ENCODE measurements around the gene SLC25A20. TPM values are rescaled to one million over a fixed set of nuclear protein-coding genes. Genes with fewer than 3 reads are reported as not detected.

The SLC25A20 gene
- total and polyA plus RNA-seq, 8 donors: 12.2 to 24.7 (median 13.7) TPM

DNA sequence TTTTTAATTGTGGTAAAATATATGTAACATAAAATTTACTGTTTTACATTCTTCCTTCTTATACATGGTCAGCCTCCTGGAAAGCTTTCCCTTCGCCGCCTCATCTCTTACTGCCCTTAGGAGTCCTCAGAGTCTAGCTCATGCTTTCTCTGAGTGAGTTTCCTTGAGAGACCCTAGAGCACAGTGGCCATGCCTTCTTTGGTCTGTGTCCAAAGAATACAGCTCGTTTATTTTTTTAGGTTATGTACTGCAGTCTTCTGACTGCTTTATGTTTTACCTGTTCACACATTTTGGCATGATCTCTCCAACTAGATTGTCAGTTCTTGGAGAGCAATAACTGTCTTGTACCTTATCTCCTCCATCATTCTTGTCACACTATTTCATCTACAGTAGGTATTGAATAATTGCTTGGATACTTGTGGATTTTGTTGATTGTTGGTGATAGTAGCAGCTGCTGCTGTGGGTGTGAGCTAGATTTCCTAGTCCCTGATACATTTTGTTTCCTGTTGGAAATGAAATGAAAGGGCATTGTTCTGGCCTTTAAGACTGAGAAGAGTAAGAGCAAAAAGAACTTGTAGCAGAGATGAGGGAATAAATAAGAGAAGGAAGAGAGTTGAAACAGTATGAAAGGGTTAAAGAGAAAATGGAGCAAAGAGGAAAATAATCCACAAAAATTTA is 30.8 kb upstream of the SLC25A20 start:
- peak overlapping the region in 1 of 2 donors; percentile 37 for H3K27ac ChIP-seq

GRCh38 chr3:48928679-48929078 is 30.0 kb upstream of the SLC25A20 start:
- intact Hi-C loops (cut with DNase I): no loop called here
- no peak for TF ChIP-seq CTCF (IDR thresholded peaks at IDR 0.05)
- peaks cover 0 to 83% of the 10 kb centered on the region in 2 donors for H3K36me3 ChIP-seq

More for the DNA sequence above, 30.8 kb upstream of the SLC25A20 start:
- peaks cover 0 to 82% of the 10 kb centered on the region in 2 donors for H3K36me3 ChIP-seq
- no peaks in the 10 kb centered on the region for H3K27me3 ChIP-seq
- no peaks in the 10 kb centered on the region for H3K9me3 ChIP-seq
- TF ChIP-seq CTCF (IDR thresholded peaks at IDR 0.05): no peak
- ATAC-seq (peak; percentile 37), DNase-seq (no peak)
- no peak overlapping the region for H3K4me3 ChIP-seq
- intact Hi-C loops (cut with DNase I): no loop called here
- peaks cover 4 to 66% of the 10 kb centered on the region in 2 donors for H3K4me1 ChIP-seq

DNA sequence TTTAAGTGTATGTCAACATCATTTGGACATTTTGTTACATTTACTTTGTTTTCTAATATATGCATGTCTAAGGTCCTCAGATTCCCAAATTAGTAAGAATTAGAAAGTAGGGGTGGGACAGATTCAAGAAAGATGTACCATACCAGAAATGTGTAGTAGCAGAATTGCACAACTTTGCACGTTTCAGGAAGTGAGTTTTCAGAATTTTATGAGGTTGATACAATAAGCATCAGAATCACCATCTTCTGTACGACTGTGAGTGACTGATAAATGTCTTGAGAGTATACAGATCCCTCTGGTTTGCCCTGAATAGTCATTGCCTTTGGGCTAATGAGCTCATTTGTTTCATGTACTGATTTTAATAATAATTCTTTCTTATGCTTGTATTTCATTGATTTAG is 29.2 kb upstream of the SLC25A20 start:
- H3K9me3 ChIP-seq: no peaks in the 10 kb centered on the region
- peaks cover 0 to 86% of the 10 kb centered on the region in 2 donors for H3K36me3 ChIP-seq
- no peaks in the 10 kb centered on the region for H3K27me3 ChIP-seq
- no peak overlapping the region for H3K4me3 ChIP-seq
- intact Hi-C loops (cut with DNase I): no loop called here
- TF ChIP-seq CTCF (IDR thresholded peaks at IDR 0.05): no peak
- peak overlapping the region in 1 of 2 donors; percentile 23 for H3K27ac ChIP-seq
- ATAC-seq: no peak
- H3K4me1 ChIP-seq: peaks cover 4 to 66% of the 10 kb centered on the region in 2 donors
- no peak for DNase-seq

More at GRCh38 chr3:48928679-48929078, 30.0 kb upstream of the SLC25A20 start:
- DNase-seq (no peak), ATAC-seq (no peak)
- Histone ChIP-seq H3K4me1 (peaks cover 4 to 66% of the 10 kb centered on the region in 2 donors), H3K27ac (peak overlapping the region in 1 of 2 donors; percentile 37), H3K27me3 (no peaks in the 10 kb centered on the region), H3K9me3 (no peaks in the 10 kb centered on the region), H3K4me3 (no peak overlapping the region)

GRCh38 chr3:48926425-48927392 is 28.0 kb upstream of the SLC25A20 start:
- Histone ChIP-seq H3K27ac (peak overlapping the region; percentile 3 to 50), H3K36me3 (peaks cover 0 to 88% of the 10 kb centered on the region in 2 donors), H3K27me3 (no peaks in the 10 kb centered on the region), H3K4me3 (no peak overlapping the region), H3K4me1 (peaks cover 4 to 69% of the 10 kb centered on the region in 2 donors), H3K9me3 (no peaks in the 10 kb centered on the region)
- ATAC-seq: no peak
- no peak for DNase-seq
- no peak for TF ChIP-seq CTCF (IDR thresholded peaks at IDR 0.05)
- intact Hi-C loops (cut with DNase I): no loop called here
